HL-60 (cell line): ENCODE data around the gene NDUFAF8.
A peak's percentile ranks its signal among the peaks of the same experiment; 100 is the strongest.

Source experiments
- DNase-seq, 2 experiments: peaks; one replicate each; pipeline ENCODE4 v3.0.0-alpha.2; 2010 to 2020; ENCODE audit warnings: low read depth in 1 of 2, low spot score in 1 of 2
- H3K27ac ChIP-seq: fragments of 250-450 bp; sonication (Bioruptor Pico); replicated peaks from 2 replicates; pipeline ENCODE4 v1.5.1; 2020; ENCODE audit warnings: mild to moderate bottlenecking, moderate library complexity
- H3K27me3 ChIP-seq: fragments of 250-450 bp; sonication (Bioruptor Pico); 2 replicates; pipeline ENCODE4 v1.5.1; 2021; ENCODE audit warnings: mild to moderate bottlenecking, moderate library complexity; ENCODE audit not compliant: insufficient read depth, poor library complexity, severe bottlenecking
- H3K4me3 ChIP-seq: replicated peaks from 2 replicates; pipeline ENCODE4 v1.5.1; 2011; ENCODE audit warnings: mild to moderate bottlenecking, control low read depth, low read length; ENCODE audit not compliant: insufficient read depth
- CTCF ChIP-seq: IDR thresholded peaks from one replicate; pipeline ENCODE4 v1.5.1; 2011; ENCODE audit warnings: low read length, control low read depth, inconsistent platforms; ENCODE audit not compliant: insufficient read depth
- GABPA ChIP-seq: IDR thresholded peaks from 2 replicates; pipeline ENCODE4 v1.6.1; 2012; ENCODE audit warnings: low read depth
- POLR2AphosphoS5 ChIP-seq: IDR thresholded peaks from 2 replicates; pipeline ENCODE4 v1.6.1; 2012; ENCODE audit warnings: low read depth
- REST ChIP-seq: IDR thresholded peaks from 2 replicates; pipeline ENCODE4 v1.6.1; 2012; ENCODE audit warnings: low read depth; ENCODE audit not compliant: insufficient replicate concordance
- SPI1 ChIP-seq: IDR thresholded peaks from 2 replicates; pipeline ENCODE4 v1.6.1; 2012; ENCODE audit warnings: low read depth, mild to moderate bottlenecking, borderline replicate concordance

NDUFAF8 gene

GRCh38 chr17:81239714-81240555 is 817 bp downstream of the NDUFAF8 start:
- Histone ChIP-seq H3K27me3 (no peaks in the 10 kb centered on the region), H3K27ac (peak overlapping the region; percentile 86), H3K4me3 (peak overlapping the region; percentile 89)
- no peak for TF ChIP-seq GABPA
- TF ChIP-seq CTCF = no peak
- no peak for TF ChIP-seq POLR2AphosphoS5
- no peak for TF ChIP-seq REST
- no peak for TF ChIP-seq SPI1
- DNase-seq = peak; percentile 40 to 58

GRCh38 chr17:81240761-81241160 is 1.6 kb downstream of the NDUFAF8 start:
- no peak overlapping the region for H3K27ac ChIP-seq
- H3K4me3 ChIP-seq = no peak overlapping the region
- no peak for DNase-seq
- no peak for TF ChIP-seq POLR2AphosphoS5
- no peak for TF ChIP-seq GABPA
- no peak for TF ChIP-seq REST
- TF ChIP-seq SPI1 = no peak
- TF ChIP-seq CTCF = no peak
- H3K27me3 ChIP-seq = no peaks in the 10 kb centered on the region

- TF ChIP-seq REST (no peak), GABPA (no peak), SPI1 (no peak), POLR2AphosphoS5 (no peak), CTCF (no peak)
- DNase-seq = no peak
- H3K27me3 ChIP-seq = no peaks in the 10 kb centered on the region
- H3K4me3 ChIP-seq = no peak overlapping the region
- H3K27ac ChIP-seq = no peak overlapping the region
Measured at GRCh38 chr17:81241203-81241602, 2.1 kb downstream of the NDUFAF8 start.
